DOHH2 (cell line): Measurements from ENCODE around the gene ABCA2.
"Not testable (repeated sequence)": the region's sequence is repeated elsewhere in the genome, so short reads cannot be mapped to it uniquely, and the experiment has no call there.

ENCODE experiments used
- H3F3A ChIP-seq: fragments of 200-600 bp; sonication (generic), shearing (Covaris generic); 2 replicates; pipeline ENCODE4 v1.6.0; 2016; ENCODE audit warnings: antibody characterized with exemption, mild to moderate bottlenecking; ENCODE audit not compliant: control insufficient read depth, insufficient read depth
- H3K27ac ChIP-seq: fragments of 200-600 bp; sonication (generic); 2 replicates; pipeline ENCODE4 v1.5.1; 2014; ENCODE audit warnings: low read depth, mild to moderate bottlenecking, low read length, moderate library complexity
- H3K27me3 ChIP-seq: fragments of 200-600 bp; sonication (generic); 2 replicates; pipeline ENCODE4 v1.6.1; 2014; ENCODE audit warnings: mild to moderate bottlenecking, low read length, mixed read lengths; ENCODE audit not compliant: control insufficient read depth
- H3K36me3 ChIP-seq: fragments of 200-600 bp; sonication (generic); 2 replicates; pipeline ENCODE4 v1.6.1; 2014; ENCODE audit warnings: mild to moderate bottlenecking, low read length, moderate library complexity, mixed read lengths; ENCODE audit not compliant: control insufficient read depth
- H3K4me1 ChIP-seq: fragments of 200-600 bp; sonication (generic); 2 replicates; pipeline ENCODE4 v1.6.1; 2014; ENCODE audit warnings: mild to moderate bottlenecking, low read length, mixed read lengths; ENCODE audit not compliant: control insufficient read depth
- H3K4me2 ChIP-seq: fragments of 200-600 bp; sonication (generic); 2 replicates; pipeline ENCODE4 v1.6.0; 2014; ENCODE audit warnings: mild to moderate bottlenecking, low read length, moderate library complexity
- H3K4me3 ChIP-seq: fragments of 200-600 bp; sonication (generic); 2 replicates; pipeline ENCODE4 v1.5.1; 2014; ENCODE audit warnings: mild to moderate bottlenecking, low read length, mixed read lengths
- H3K79me2 ChIP-seq: fragments of 200-600 bp; sonication (generic); 2 replicates; pipeline ENCODE4 v1.6.1; 2014; ENCODE audit warnings: mild to moderate bottlenecking, low read length, mixed read lengths; ENCODE audit not compliant: control insufficient read depth
- H3K9me2 ChIP-seq: fragments of 200-600 bp; sonication (generic); replicated peaks from 2 replicates; pipeline ENCODE4 v1.6.1; 2014; ENCODE audit warnings: mild to moderate bottlenecking, low read length, mixed read lengths; ENCODE audit not compliant: control insufficient read depth
- H3K9me3 ChIP-seq: fragments of 200-600 bp; sonication (generic); 2 replicates; pipeline ENCODE4 v1.6.1; 2014; ENCODE audit warnings: antibody characterized with exemption, low read length, mixed read lengths; ENCODE audit not compliant: control insufficient read depth, insufficient read depth
- H4K20me1 ChIP-seq: fragments of 200-600 bp; sonication (generic); 2 replicates; pipeline ENCODE4 v1.6.0; 2014; ENCODE audit warnings: low read depth, mild to moderate bottlenecking, antibody characterized with exemption, low read length, moderate library complexity; ENCODE audit not compliant: control insufficient read depth, insufficient read depth
- CTCF ChIP-seq: fragments of 200-600 bp; sonication (generic); IDR thresholded peaks from one replicate; pipeline ENCODE4 v1.5.1; 2014; ENCODE audit warnings: antibody characterized with exemption, mild to moderate bottlenecking, low read depth, low read length; ENCODE audit not compliant: poor library complexity, severe bottlenecking
- EZH2phosphoT487 ChIP-seq: fragments of 200-600 bp; sonication (generic); IDR thresholded peaks from 2 replicates; pipeline ENCODE4 v1.6.1; 2017; ENCODE audit warnings: borderline replicate concordance, mild to moderate bottlenecking, antibody characterized with exemption, low read length, moderate library complexity, mixed read lengths

The ABCA2 gene

GRCh38 chr9:137035507-137035834, 7.4 kb upstream of the ABCA2 start:
- no peaks in the 10 kb centered on the region for H3F3A ChIP-seq

GRCh38 chr9:137034709-137035506, 6.9 kb upstream of the ABCA2 start:
- Histone ChIP-seq H3K36me3 (no peaks in the 10 kb centered on the region), H3K27me3 (peaks cover 45% of the 10 kb centered on the region), H3K4me3 (no peak overlapping the region), H3K9me3 (no peaks in the 10 kb centered on the region), H3K9me2 (no peaks in the 10 kb centered on the region), H3K4me2 (no peak overlapping the region; the same call in 1 of the 2 replicates), H3F3A (no peaks in the 10 kb centered on the region), H3K79me2 (no peaks in the 10 kb centered on the region), H4K20me1 (0 out of 2 replicates have a peak, but pooled peaks cover 3% of the 10 kb centered on the region), H3K4me1 (peaks cover 35% of the 10 kb centered on the region), H3K27ac (no peak overlapping the region)
- TF ChIP-seq CTCF = peak; percentile 94
- no peak; the same call in 1 of the 2 replicates for TF ChIP-seq EZH2phosphoT487

More at GRCh38 chr9:137035507-137035834, 7.4 kb upstream of the ABCA2 start:
- Histone ChIP-seq H3K27me3 (peaks cover 39% of the 10 kb centered on the region), H3K4me2 (no peak overlapping the region), H3K27ac (no peak overlapping the region), H3K4me1 (peaks cover 29% of the 10 kb centered on the region), H3K79me2 (no peaks in the 10 kb centered on the region), H3K36me3 (no peaks in the 10 kb centered on the region), H3K9me3 (no peaks in the 10 kb centered on the region), H3K9me2 (no peaks in the 10 kb centered on the region), H4K20me1 (0 out of 2 replicates have a peak, but pooled peaks cover 3% of the 10 kb centered on the region), H3K4me3 (no peak overlapping the region)
- TF ChIP-seq EZH2phosphoT487 (no peak), CTCF (peak; percentile 45)

GRCh38 chr9:137034039-137034708, 6.1 kb upstream of the ABCA2 start:
- no peaks in the 10 kb centered on the region for H3K9me2 ChIP-seq
- no peaks in the 10 kb centered on the region for H3F3A ChIP-seq
- no peak overlapping the region for H3K4me2 ChIP-seq
- H3K36me3 ChIP-seq = no peaks in the 10 kb centered on the region
- H3K27ac ChIP-seq = no peak overlapping the region
- no peaks in the 10 kb centered on the region for H3K9me3 ChIP-seq
- peaks cover 42% of the 10 kb centered on the region for H3K4me1 ChIP-seq
- H3K4me3 ChIP-seq = no peak overlapping the region
- TF ChIP-seq EZH2phosphoT487 (no peak), CTCF (no peak)
- peaks cover 51% of the 10 kb centered on the region for H3K27me3 ChIP-seq
- H3K79me2 ChIP-seq = no peaks in the 10 kb centered on the region
- 0 out of 2 replicates have a peak, but pooled peaks cover 3% of the 10 kb centered on the region for H4K20me1 ChIP-seq

- Histone ChIP-seq H3K27me3 (peaks cover 55% of the 10 kb centered on the region), H3K4me1 (peaks cover 49% of the 10 kb centered on the region)
- not testable (repeated sequence) for H3K79me2 ChIP-seq, H3K4me3 ChIP-seq, H4K20me1 ChIP-seq, H3K36me3 ChIP-seq, H3K9me3 ChIP-seq, H3F3A ChIP-seq, H3K27ac ChIP-seq, H3K9me2 ChIP-seq, H3K4me2 ChIP-seq
These were observed 5.4 kb upstream of the ABCA2 start for GRCh38 chr9:137033481-137033880.
